GM12892 (cell line): ENCODE data around the gene CELA2A.

Source experiments
- POLR2A ChIP-seq: IDR thresholded peaks from 2 replicates; pipeline ENCODE4 v1.6.1; 2011; ENCODE audit warnings: low read depth, low read length, control low read depth
- POLR2AphosphoS5 ChIP-seq: IDR thresholded peaks from 2 replicates; pipeline ENCODE4 v1.6.1; 2011; ENCODE audit warnings: low read depth, low read length, control low read depth

- TF ChIP-seq POLR2AphosphoS5 (no peak), POLR2A (no peak)
Measured at GRCh38 chr1:15476927-15477326, 20.4 kb downstream of the CELA2A start.
